GOT3 (cell line): ENCODE results near the gene HOXC13.
A peak's percentile ranks its signal among the peaks of the same experiment; 100 is the strongest.

ENCODE experiments used
- DNase-seq: peaks from one replicate; lab custom pipeline; 2025; ENCODE audit warnings: mixed read lengths; lab: John Stamatoyannopoulos, UW

The HOXC13 gene, protein sequence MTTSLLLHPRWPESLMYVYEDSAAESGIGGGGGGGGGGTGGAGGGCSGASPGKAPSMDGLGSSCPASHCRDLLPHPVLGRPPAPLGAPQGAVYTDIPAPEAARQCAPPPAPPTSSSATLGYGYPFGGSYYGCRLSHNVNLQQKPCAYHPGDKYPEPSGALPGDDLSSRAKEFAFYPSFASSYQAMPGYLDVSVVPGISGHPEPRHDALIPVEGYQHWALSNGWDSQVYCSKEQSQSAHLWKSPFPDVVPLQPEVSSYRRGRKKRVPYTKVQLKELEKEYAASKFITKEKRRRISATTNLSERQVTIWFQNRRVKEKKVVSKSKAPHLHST

DNA sequence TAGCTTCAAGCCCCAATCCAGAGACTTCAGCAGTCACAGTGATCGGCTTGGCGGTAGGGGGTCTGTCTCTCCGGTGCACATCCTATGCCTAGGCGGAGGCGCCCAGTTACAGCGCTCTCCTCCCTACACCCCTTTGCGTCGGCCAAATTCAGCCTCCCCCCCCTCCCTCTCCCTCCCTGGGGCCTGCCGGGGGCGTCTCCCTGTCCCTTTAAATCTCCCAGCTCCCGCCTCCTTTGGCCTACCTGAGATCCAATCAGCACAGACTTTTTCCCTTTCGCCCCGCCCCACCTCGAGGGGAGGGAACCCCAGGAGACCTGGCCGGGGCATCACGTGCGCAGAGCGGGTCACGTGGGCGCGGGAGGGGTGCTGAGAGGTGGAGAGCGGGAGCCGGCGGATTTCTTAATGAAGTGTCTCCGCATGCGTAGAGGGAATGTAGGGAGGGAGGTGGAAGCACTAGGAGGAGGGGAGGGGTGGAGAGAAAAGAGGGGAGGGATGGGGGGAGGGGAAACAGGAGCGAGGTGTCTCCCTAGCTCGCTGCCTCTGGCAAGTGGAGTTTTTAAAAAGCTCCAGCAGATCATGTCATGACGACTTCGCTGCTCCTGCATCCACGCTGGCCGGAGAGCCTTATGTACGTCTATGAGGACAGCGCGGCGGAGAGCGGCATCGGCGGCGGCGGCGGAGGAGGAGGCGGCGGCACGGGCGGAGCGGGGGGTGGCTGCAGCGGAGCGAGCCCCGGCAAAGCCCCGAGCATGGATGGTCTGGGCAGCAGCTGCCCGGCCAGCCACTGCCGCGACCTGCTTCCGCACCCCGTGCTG is at the start of gene HOXC13:
Gene HOXC13 (plus strand): TSS at position 506 of the 815 bp plus-strand sequence. CDS start 76 bp downstream, at position 582.
- DNase-seq, result peak; percentile 75

DNA sequence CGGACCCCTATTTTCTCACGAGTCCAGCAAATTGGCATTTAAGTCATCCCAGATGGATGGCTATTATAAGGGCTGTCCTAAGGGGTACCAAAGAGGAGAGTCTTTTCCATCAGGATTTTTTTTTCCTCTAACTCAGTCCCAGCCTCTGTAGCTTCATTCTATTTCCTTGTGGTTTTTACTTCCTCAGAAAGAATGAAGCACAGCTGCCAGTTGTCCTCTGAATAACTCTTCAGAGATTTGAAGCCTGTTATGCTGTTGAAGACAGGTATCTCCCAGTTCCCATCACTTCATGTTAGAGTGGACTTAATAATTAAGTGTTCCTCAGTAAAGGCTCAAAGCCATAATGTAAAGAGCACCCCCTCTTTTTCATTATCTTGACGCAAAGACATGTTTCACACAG is 48.5 kb upstream of the HOXC13 start:
- DNase-seq, result no peak

DNA sequence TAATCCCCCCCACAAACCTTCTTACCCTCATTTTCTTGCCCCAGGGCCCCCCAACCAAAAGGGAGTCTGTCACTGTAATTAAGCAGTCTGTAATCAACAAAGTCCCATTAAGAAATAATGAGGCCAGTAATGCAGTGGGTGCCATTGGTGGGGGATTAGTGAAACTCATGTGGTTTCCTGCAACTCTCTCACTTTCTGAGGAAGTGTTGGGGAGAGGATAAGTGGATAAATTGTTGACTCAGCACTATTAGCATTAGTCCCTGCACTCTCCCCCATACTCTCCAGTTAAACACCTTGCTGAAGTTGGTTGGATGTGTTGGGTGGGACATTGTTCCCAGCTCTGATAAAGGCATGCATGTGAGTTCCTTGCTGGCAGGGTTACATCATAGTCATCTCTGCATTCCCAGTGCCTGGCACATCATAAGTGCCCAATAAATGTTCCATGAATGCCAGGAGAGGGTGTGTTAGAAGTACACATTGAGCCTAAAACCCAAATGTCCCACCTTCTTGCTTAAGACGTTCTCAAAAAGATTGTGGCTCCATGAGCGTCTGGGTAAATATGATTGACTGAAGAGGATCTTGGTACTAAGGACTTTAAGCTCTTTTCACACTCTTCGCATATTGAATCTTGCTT is 45.8 kb upstream of the HOXC13 start:
- no peak for DNase-seq

DNA sequence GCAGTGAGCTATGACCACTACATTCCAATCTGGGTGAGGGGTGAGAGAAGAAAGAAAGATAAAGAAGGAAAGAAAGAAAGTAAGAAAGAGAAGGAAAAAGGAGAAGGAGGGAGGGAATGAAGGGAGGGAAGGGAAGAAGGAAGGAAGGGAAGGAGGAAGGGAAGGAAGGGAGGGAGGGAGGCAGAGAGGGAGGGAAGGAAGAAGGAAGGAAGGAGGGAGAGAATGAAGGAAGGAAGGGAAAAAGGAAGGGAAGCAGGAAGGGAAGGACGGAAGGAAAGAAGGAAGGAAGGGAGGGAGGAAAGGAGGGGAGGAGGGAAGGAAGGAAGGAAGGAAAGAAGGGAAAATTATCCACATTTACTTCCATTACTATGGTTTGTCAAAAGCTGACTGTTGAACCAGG is 39.4 kb upstream of the HOXC13 start:
- no peak for DNase-seq

DNA sequence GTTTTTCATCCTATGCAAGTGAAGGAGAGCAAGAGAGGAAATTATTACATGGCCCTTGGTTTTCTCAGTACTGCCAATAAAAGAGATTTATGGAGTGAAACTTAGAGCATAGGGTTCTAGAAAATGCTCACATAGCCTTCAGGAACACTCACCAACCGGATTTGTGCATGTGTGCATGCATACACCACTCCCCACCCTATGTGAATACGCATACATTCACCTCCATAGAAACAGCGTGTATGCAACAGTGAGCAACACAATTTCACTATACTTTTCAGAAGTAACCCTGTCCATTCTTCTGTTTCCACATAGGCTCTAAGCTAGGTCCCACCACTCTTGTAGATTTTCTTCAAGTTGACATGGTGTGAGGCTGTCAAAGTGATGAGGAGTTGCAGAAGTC is 31.5 kb upstream of the HOXC13 start:
- no peak for DNase-seq

DNA sequence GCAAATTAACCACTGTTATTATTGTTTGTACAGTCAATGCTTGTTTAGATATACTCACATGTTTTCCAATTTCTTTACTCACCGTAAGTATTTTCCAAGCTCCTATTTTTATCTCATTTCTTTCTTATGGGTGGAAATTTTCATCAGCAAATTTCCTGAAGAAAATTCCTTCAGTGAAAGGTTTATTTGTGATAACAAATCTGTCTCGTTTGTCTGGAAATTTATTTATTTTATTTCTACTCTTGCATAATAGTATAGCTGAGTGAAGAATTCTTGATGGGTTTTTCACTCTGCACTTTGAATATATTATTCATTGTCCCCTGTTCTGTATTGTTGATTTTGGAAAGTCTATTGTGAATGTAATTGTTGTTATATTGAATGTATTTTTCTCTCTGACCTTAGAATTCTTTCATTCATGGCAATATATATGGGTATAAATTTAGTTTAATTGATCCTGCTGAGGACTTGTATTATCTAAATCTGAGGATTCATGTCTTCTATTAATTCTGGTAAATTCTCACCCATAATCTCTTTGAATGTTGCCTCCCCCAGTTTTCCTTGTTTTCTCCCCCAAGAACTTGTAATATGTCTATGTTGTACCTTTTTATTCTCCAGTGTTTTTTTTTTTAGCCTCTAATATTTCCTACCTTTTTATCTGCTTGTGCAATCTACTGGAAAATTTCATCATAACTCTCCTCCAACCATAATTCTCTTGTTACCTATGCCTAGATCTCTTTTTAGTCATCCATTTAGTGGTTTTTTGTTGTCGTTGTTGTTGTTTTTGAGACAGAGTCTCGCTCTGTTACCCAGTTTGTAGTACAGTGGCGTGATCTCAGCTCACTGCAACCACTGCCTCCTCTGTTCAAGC is 21.6 kb upstream of the HOXC13 start:
- DNase-seq, result no peak

DNA sequence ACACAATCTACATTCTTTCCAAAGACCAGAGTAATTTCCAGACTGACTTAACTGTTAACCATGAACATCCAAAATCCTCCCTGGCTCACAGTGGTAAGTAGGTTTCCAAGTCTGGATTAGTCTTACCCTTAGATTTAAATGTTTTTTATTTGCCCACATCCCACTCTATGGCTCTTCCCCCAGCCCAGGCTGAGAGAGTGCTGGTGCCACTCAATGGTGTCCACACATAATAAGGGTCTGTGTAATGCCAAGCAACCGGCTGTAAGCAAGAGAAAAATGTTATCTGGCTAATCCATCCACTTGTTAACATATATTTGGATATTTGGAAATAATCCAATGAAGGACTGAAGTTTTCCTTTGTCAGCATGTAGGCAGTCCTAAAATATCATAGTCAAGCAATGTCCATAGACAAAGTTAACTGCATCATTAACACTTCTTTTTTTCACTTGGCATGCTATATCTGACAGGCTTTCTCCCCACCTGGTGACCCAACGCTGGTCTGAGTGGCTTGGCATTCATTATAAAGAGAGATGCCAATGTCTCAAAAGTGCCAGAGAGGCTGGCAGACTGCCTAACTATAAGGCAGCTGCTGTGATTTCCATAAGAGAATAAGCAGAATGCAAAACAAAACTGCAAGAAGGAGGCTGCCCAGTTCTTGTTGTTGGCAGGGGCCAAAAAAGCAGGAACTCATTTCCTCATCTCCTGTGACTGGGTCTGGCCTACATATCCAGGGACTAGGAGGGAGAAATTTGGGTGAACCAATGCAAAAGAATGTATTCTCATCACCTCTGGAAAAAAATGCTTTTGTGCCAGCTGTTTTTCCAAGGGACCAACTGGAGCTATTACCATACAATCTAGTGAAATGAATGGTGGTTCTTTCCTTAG is 13.9 kb upstream of the HOXC13 start:
- DNase-seq, result no peak

DNA sequence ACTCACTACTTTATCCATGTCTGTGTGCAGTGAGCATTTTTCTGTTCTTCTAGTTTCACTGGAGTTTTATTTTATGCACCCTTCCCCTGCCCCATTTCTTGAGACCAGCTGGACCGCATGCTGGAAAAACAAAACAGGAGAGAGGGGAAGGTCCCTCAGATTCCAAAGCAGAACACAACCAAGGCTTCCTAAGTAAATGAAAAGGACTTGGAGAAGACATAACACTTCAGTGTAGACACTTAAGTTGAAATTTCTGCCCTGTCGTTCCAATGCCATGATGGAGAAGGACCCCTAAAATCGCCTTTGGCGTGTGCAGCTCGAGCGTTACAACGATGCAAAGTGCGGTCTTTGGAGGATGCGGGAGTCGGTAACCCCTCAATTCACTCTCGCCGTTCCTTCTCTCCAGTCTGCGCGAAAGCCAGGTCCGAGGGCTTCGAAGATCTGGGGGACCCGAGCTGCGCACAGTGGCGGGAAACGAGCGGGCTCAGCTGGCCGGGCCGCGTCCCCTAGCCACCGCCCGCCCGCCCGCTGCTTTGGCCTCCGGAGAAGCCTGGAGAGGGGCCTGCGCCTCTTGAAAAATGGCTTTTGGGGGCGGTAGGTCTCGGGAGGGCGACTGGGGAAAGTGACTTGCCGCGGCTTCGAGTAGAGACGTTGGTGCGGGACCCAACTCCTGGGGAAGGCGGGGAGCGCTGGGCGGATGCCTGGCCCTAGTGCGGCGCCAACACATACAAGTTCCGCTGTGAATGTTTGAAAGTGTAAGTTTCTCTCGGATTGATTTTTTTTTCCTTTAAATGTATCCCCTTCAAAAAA is 11.2 kb upstream of the HOXC13 start:
- DNase-seq, result no peak

DNA sequence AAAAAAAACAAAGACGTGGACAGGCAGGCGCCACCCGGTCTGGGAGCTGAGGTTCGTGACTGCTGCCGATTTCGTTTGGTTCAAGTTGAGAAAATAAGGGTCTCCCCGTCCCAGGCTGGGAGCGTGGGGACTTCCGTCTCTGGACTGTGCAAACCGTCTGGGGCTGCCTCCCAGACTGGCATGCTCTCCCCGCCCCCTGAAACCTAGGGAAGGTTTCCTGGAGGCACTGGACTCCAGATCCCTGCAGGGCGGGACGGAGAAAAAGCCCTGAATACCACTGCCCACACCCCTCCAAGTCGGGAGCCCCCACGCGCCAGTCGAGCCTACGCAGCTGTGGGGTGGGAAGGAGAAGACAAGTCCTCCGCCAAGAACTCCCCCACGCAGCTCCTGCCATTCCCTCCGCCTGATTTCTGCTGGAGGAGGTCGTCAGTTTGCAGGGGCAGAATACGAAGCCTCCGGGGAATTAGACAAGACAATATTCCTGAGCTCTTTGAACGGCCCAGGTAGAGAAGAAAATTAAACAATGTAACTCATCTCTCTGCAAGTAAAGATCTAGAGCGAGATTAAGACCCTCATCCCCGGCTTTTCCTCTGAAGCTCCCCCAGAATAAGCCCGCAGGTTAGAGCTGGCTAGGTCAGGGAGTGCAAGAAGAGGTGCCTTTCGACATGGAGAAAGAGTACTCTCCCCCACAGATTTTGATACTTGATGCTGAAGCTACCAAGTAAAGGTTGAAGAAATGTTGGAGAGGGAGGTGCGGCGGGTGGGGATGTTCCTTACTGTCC is 10.4 kb upstream of the HOXC13 start:
- no peak for DNase-seq

DNA sequence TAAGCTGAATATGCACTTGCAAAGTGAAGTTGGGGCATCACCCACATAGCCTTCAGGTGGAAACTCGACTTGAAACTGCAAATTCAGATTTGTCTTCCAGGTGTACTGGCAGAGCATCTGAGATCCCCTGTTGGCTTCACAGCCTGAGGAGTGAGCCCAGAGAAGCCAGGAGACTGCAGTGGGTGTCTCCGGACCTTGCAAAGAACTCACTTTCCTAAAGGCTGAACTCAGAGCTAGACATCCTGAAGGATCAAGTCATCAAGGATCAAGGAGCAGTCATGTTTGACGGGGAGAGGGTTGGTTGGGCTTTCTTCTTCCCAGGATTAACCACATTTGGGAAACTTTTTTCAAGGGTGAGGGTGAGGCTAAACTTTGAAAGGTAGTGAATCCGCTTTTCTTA is 9.1 kb upstream of the HOXC13 start:
- no peak for DNase-seq

DNA sequence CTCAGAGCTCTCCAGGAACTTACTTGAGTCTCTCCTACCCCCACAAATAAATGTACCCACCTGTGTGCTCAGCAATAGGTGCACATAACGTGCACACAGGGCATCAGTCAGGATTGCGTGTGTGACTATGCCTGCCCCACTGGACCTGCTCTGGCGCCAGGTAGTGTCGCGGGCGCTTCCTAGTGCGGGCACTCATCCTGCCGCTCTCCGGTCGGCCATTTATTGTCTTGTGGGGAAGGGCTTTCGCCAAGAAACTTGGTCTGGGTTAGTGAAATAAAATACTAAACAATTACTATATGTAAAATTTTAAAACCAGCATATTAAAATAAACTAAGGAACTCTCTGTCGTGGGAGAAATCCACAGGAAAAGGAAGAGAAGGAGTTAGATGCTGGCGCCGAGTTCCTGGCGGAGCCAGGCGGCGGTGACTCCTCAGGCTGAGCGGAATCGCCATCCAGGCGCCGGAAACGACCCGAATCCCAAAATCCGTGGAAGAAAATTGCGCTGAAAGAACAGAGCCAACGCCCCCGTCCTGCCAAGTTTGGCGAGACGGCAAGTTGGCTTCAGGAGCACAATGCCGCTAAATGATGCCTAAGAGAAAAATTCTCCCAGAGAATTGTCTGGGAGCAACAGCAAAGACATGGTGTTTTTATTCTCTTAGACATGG is 7.9 kb upstream of the HOXC13 start:
- no peak for DNase-seq

DNA sequence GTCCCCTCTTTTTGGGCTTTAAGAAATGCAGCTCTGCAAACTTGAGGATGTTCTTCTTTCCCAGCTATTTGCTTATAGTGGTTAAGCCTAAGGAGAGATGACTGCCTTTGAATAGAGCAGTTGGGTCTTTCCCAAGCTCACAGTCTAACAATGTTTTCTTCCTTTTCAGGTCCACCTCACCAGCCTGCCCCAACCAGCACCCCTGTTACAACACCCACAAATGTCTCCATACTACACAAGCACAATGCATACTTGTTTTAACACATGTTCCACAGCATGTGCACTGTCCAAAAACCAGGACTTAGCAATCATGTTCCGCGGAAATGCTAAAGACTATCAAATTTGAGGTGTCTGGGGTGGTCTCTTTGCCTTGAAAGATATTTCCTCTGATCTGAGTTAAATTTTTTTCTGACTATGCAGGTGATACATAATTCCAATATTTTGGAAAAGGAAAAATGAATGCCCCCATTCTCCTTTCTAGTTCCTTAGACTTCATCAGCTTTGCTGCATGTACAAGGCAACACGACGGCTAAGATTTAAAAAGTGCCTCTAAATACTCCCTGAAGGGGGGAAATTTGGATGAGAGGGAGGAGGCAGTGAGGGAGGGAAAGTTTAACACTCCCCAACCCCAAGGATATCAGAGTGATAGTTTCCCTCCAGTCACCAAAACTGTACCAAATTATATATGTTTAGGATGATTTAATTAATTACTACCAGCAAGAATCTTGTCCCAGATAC is 6.6 kb upstream of the HOXC13 start:
- DNase-seq, result no peak

DNA sequence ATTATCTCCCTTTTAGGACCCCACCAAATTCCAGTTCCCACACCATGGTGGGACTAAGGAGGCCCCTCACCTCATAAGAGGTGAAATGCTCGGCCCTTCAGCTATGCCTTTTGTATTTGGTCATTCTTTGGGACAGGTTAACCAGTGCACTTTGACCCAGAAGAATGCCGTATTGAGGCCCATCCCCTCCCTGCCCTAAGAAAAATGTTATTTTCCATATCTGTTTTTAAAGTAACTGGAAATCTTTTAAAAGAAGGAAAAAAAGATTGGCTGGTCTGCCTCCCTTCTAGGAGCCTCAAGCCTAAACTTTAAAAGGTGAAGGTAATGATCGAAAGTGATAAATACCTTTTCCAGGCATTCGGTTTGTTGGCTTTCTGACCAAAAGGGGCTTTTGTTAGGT is 5.7 kb upstream of the HOXC13 start:
- DNase-seq, result no peak

DNA sequence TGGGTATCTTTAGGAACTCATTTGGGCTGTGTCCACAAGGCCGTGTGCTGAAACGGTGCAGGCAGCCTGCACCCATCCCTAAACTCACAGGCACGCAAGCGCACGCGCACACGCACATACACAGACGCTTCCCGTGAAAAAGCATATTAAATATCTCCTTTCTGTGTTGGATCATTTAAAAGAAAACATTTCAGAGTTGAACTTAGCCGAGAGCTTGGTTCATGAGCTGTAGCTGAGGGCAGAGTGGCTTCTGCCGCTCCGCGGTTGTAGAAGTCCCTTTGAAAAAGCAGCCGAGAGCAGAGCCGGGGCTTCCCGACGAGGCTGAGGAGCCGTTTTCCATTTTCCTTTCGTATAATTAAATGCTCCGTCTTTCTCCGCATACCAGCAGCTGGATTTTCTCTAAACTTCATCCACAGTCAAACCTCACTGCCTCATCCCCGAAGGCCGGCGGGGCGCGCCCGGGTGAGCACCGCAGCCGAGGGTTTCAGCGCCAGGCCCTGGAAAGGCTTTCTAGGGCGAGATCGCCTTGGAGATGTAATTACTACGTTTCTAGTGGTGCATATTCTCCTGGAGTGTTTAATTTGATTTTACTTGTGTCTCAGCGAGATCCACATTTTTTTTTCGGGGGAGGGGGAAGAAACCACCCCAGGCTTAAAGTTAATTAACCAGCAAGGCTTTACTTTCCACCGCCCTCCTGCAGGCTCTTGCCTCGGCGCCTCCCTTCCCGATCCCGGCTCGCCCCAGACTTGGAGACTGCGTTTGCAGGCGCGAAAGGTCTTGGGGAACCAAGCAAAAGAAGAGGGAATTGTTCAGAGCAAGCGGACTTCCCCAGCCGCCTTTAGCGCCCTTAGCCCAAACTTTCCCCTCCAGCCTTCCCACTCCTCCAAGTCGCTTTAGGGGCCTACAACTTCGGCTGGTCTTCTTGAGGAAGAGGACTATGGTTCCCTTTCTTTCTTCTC is 3.0 kb upstream of the HOXC13 start:
- no peak for DNase-seq

DNA sequence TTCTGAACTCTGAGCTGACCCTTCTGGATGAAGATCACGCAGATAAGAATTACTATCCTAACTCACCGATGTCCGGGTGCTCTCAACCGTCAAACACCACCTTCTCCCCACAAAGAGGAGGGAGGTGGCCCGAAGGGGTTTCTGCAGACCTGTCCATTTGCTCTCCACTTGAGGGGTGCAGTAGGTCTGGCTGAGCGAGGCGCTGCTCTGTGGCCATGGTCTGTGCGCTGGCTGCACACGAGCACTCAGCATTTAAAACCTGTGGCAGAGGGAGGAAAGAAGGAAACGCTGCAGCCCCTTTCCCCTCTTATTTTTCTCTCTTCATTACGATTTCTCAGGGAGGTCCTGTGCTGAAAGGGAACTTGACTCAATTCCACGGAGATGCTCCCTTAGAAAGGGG is 1.5 kb upstream of the HOXC13 start:
- no peak for DNase-seq

DNA sequence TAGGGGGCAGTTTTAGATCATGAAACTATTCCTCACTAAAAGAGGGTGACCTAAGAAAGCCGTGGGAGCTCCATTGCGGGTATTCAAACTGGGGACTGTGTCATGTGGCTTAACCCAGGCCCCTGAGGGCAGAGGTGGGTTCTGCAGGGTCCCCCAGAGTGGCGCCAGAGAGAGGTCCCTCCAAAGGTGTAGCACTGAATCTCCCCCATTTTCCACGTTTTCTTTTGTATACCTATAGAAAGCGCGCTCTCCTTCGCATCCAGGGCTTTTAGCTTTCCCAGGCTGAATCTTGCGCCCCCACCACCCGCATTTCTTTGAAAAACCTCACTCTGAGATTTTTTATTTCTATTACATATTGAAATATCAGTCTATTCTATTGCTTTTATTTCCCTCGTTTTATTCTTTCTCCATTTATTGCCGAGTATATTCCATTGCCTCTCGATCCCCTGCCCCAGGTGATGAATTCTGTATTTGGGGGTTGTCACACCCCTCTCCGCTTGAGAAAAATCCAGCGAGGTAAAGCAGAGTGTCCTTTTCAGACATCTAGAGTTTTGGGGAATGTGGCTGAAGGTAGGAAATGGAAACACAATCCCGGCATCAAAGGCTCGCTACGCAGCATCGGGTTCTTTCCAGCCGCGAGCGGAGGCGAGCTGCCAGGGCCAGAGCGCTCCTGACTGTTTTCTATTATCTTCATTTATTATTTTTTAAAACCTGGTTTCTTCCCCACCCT is 870 bp upstream of the HOXC13 start:
- DNase-seq, result no peak
